Colonic mucosa (tissue), 4 donors: Measurements from ENCODE around the gene GRHL1. TPM values are rescaled to one million over a fixed set of nuclear protein-coding genes. Genes with fewer than 3 reads are reported as not detected.

Source experiments
- DNase-seq: peaks from one replicate; pipeline ENCODE4 v3.0.0-alpha.2; 2020
- H3K27ac ChIP-seq: fragments of 200-600 bp; one replicate; pipeline ENCODE4 v1.8.0; 2021
- H3K27me3 ChIP-seq: fragments of 200-600 bp; one replicate; pipeline ENCODE4 v1.8.0; 2021
- H3K36me3 ChIP-seq: fragments of 200-600 bp; one replicate; pipeline ENCODE4 v1.8.0; 2021
- H3K4me1 ChIP-seq: fragments of 200-600 bp; one replicate; pipeline ENCODE4 v1.8.0; 2021; ENCODE audit warnings: mild to moderate bottlenecking
- H3K4me3 ChIP-seq: fragments of 200-600 bp; one replicate; pipeline ENCODE4 v1.8.0; 2021
- H3K9ac ChIP-seq, 2 donors: one replicate each; pipeline ENCODE4 v1.7.0; 2013; ENCODE audit warnings: control low read depth in 2 of 2, low read depth in 2 of 2, low read length in 2 of 2
- H3K9me3 ChIP-seq: fragments of 200-600 bp; one replicate; pipeline ENCODE4 v1.8.0; 2021
- intact Hi-C: fragments of 100-400 bp; cut with DNase I; formaldehyde crosslinking; loops from one replicate; pipeline ENCODE4 v1.14.1; 2022
- total RNA-seq, 2 donors: library from RNA; stranded (reverse); fragmentation: NEBNext Ultra II Directional in 1 of 2; extraction: Animal tissue kit (Norgen Biotek cat#: 25700) in 1 of 2; gene quantifications; one replicate each; pipeline ENCODE4 v1.2.1, GENCODE V29; 2021
- TF ChIP-seq, protein P1 (sequence below): fragments of 200-600 bp; IDR thresholded peaks from one replicate; pipeline ENCODE4 v1.8.0; 2022; ENCODE audit warnings: antibody characterized with exemption, mild to moderate bottlenecking
- donor health status: healthy.
- donor health status: DM: no; HTN: no; CAD: no.
- donor health status: DM: no; HTN: no; CAD: no.

Gene GRHL1, protein sequence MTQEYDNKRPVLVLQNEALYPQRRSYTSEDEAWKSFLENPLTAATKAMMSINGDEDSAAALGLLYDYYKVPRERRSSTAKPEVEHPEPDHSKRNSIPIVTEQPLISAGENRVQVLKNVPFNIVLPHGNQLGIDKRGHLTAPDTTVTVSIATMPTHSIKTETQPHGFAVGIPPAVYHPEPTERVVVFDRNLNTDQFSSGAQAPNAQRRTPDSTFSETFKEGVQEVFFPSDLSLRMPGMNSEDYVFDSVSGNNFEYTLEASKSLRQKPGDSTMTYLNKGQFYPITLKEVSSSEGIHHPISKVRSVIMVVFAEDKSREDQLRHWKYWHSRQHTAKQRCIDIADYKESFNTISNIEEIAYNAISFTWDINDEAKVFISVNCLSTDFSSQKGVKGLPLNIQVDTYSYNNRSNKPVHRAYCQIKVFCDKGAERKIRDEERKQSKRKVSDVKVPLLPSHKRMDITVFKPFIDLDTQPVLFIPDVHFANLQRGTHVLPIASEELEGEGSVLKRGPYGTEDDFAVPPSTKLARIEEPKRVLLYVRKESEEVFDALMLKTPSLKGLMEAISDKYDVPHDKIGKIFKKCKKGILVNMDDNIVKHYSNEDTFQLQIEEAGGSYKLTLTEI
- 1 to 10 TPM; 1.6 to 1.9 TPM for total RNA-seq

DNA sequence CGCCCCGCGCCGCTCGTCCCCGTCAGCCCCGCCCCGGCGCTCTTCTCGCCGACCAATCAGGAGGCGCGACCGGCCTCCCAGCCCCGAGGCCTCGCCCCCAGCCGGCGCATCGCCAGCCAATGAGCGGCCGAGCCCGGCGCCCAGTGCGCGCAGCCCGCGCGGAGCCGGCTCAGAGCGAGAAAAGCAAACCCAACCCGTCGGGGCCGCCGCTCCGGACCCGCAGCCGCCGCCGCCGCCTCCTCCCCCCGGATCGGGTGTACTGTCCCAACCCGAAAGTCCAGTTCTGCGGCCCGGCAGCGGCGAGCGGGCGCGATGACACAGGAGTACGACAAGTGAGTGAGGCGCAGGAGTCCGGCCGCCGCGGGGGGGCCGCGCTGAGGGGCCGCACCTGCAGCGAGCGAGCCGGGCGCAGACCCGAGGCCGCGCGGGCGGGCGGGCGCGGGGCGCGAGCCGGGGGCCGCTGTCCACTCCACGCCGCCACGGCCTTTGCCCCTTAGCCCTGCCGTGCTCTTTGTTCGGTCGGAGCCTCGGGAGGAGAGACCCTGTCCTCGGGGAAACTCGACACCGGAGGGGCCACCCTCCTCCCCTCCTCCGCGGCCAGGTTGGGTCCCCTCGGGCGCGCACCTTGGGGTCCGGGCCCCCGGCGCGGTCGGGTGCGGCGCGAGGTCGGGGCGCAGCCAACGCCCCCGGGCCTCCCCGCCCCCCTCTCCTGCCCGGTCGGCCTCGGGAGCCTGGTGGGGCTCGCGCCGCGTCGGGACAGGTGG lies at the start of gene GRHL1:
Gene GRHL1, plus strand, starts transcription at position 172 of the 764 bp plus-strand sequence. Its CDS starts 141 bp downstream, at position 313.
- DNase-seq: peak; percentile 93
- Histone ChIP-seq H3K4me1 (no peaks in the 10 kb centered on the region), H3K4me3 (peak within 1 kb of the TSS; percentile 65), H3K9me3 (no peaks in the 10 kb centered on the region), H3K36me3 (no peaks in the 10 kb centered on the region), H3K9ac (peak within 1 kb of the TSS in 1 of 2 donors; percentile 61), H3K27ac (no peak within 1 kb of the TSS), H3K27me3 (no peaks in the 10 kb centered on the region)
- intact Hi-C loops: loop anchor here (10.0 kb wide), 1 partner anchor 137 kb away; no protein-coding TSS in a partner anchor
- TF ChIP-seq, protein P1, sequence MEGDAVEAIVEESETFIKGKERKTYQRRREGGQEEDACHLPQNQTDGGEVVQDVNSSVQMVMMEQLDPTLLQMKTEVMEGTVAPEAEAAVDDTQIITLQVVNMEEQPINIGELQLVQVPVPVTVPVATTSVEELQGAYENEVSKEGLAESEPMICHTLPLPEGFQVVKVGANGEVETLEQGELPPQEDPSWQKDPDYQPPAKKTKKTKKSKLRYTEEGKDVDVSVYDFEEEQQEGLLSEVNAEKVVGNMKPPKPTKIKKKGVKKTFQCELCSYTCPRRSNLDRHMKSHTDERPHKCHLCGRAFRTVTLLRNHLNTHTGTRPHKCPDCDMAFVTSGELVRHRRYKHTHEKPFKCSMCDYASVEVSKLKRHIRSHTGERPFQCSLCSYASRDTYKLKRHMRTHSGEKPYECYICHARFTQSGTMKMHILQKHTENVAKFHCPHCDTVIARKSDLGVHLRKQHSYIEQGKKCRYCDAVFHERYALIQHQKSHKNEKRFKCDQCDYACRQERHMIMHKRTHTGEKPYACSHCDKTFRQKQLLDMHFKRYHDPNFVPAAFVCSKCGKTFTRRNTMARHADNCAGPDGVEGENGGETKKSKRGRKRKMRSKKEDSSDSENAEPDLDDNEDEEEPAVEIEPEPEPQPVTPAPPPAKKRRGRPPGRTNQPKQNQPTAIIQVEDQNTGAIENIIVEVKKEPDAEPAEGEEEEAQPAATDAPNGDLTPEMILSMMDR: no peak

DNA sequence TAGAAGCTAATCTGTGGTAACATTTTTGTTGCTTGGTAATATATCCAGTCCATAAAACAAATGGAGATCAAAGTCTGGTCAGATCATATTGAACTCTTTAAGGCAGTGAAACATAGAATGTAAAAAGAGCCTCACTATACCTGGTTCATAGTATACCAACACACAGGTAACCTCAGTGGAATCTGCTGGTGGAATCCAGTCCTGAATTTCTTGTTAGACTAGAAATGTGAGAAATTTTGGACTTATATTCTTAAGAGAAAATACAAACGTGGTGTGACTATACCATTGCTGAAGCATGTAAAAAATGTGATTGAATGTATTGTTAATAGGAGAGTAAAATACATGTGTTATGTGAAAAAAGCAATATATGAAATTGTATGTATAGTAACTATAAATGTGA lies 46.1 kb upstream of the GRHL1 start:
- H3K27me3 ChIP-seq: no peaks in the 10 kb centered on the region
- TF ChIP-seq, protein P1: no peak
- no peak overlapping the region for H3K27ac ChIP-seq
- no peaks in the 10 kb centered on the region for H3K4me1 ChIP-seq
- intact Hi-C loops: no loop called here
- H3K9ac ChIP-seq: no peak overlapping the region
- H3K9me3 ChIP-seq: no peaks in the 10 kb centered on the region
- DNase-seq: no peak
- H3K36me3 ChIP-seq: no peaks in the 10 kb centered on the region
- no peak overlapping the region for H3K4me3 ChIP-seq

DNA sequence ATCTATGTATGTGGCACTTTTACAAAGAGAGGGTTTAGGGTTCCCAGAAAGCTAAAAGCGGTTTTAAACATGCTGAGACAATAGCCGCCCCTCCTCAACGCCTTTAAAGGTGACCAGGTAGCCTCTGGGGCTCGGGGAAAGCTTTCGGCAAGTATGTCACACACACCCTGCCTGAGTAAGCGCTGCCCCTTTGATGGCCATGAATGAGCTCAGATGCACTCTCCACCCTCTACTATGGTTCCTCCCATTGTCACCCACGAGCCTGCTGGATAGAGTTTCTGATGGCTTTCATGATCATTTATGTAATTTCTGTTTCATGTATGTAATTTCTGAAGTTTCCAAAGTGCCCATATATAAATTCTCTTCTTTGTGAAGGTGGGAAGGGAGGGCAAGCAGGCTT lies 44.1 kb upstream of the GRHL1 start:
- no peak overlapping the region for H3K4me3 ChIP-seq
- no peak for DNase-seq
- no peaks in the 10 kb centered on the region for H3K4me1 ChIP-seq
- no peaks in the 10 kb centered on the region for H3K9me3 ChIP-seq
- no peaks in the 10 kb centered on the region for H3K27me3 ChIP-seq
- H3K27ac ChIP-seq: no peak overlapping the region
- no peaks in the 10 kb centered on the region for H3K36me3 ChIP-seq
- H3K9ac ChIP-seq: no peak overlapping the region
- intact Hi-C loops: no loop called here
- TF ChIP-seq, protein P1: no peak

DNA sequence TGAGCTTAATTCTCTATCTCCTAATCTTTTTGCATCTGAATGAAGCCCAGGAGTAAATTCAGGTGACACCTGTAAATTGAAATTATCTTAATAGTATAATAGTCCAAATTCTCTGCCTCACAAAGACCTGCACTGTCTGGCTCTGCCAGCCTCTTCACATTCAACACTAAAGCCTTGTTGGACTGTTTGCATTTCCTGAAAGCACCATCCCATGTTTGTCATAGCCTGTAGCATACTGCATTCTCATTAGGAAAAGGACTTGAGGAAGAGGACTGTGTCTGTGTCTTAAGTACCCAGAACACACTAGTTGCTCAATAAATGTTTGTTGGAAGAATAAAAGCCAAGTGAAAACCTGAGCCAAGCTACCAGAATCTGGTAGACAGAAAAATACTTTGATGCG lies 42.9 kb upstream of the GRHL1 start:
- Histone ChIP-seq H3K9ac (no peak overlapping the region), H3K4me3 (no peak overlapping the region), H3K36me3 (no peaks in the 10 kb centered on the region), H3K9me3 (no peaks in the 10 kb centered on the region), H3K27ac (no peak overlapping the region), H3K27me3 (no peaks in the 10 kb centered on the region), H3K4me1 (no peaks in the 10 kb centered on the region)
- intact Hi-C loops: no loop called here
- DNase-seq: no peak
- TF ChIP-seq, protein P1: no peak

DNA sequence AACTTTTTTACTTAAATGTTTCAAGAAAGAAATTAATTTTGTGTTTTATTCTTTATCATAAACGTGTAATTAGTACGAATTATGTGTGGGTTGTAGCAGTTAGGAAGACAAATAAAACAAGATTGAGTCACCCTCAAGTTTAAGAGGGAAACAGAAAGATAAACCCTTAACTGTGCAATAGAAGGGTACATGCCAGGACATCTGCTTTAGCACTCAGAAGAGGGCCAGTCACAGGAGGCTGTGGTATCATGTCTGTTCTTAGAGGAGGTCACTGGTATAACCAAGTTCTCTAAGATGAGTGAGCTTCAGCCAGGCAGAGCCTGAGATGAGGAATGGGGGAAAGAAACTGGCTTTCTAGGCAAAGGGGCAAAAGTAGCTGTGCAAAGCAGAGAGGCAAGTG lies 42.4 kb upstream of the GRHL1 start:
- H3K27ac ChIP-seq: no peak overlapping the region
- TF ChIP-seq, protein P1: no peak
- no peaks in the 10 kb centered on the region for H3K4me1 ChIP-seq
- DNase-seq: no peak
- no peak overlapping the region for H3K9ac ChIP-seq
- no peaks in the 10 kb centered on the region for H3K9me3 ChIP-seq
- intact Hi-C loops: no loop called here
- H3K4me3 ChIP-seq: no peak overlapping the region
- H3K27me3 ChIP-seq: no peaks in the 10 kb centered on the region
- H3K36me3 ChIP-seq: no peaks in the 10 kb centered on the region
